ENCODE results near the gene METTL13. TPM values are rescaled to one million over a fixed set of nuclear protein-coding genes. Genes with fewer than 3 reads are reported as not detected.

Gene METTL13
- total and polyA plus RNA-seq, 9 of the 15 experiments (the other 6 are each of a cell fraction or from before 2014, with no cell fraction given) = 18.9 to 78.9 (median 54.9) TPM

DNA sequence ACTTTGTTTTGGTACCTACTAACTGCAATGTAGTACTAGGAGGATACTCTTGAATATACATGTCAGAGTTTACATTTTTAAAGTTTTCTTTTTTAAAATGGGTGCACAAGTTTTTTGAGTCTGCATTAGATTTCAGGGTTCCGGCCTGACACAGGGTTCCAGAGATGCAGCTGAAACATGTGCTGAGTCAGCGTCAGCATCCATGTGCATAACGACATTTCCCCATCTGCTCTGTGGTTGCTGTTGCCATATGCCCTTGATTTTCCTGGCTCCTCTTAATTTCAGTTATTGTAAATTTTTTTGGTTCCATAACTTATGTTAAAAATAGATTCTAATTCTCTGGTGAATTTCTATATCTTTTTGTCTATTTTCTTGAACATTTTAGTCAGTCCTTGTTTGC lies 12.3 kb upstream of the METTL13 start:
- WGBS (ENCODE audit: insufficient coverage, low coverage, missing lambda C conversion rate) = 50% methylated on average over 3 of the region's 3 CpGs
- no TSS peak for BruUV-seq (replicated peaks)
- Histone ChIP-seq H3K4me1 (replicated peaks in 1 of 2; ENCODE audit: control insufficient read depth in 2 of 2, insufficient read depth in 2 of 2, low read length in 2 of 2) (no peaks in the 10 kb centered on the region; a peak in 1 of 5 replicates), H3K9ac (ENCODE audit: insufficient read depth in 1 of 2, low read depth in 2 of 2, low read length in 2 of 2) (no peak overlapping the region), H2AFZ (ENCODE audit: low read depth, low read length) (peak overlapping the region; percentile 66; the same call in 1 of the 2 replicates), H3K9me1 (ENCODE audit: control insufficient read depth, insufficient read depth, low read length) (no peaks in the 10 kb centered on the region), H3K27me3 (ENCODE audit: control insufficient read depth in 2 of 2, insufficient read depth in 2 of 2, low read length in 2 of 2) (no peaks in the 10 kb centered on the region), H3K36me3 (ENCODE audit: control insufficient read depth, insufficient read depth, low read length) (no peaks in the 10 kb centered on the region), H3K4me2 (ENCODE audit: insufficient read depth, low read length) (no peak overlapping the region), H3K27ac (ENCODE audit: extremely low read depth, low read depth, low read length) (no peak overlapping the region), H3K9me3 (replicated peaks; ENCODE audit: control insufficient read depth, insufficient read depth, low read depth, low read length) (no peaks in the 10 kb centered on the region), H3K4me3 (no peak overlapping the region), H3K79me2 (ENCODE audit: control insufficient read depth, insufficient read depth, low read length) (no peaks in the 10 kb centered on the region), H4K20me1 (replicated peaks; ENCODE audit: control insufficient read depth, insufficient read depth, low read length) (no peaks in the 10 kb centered on the region)
- ChIA-PET CTCF (ENCODE audit: low intra/inter-chr PET ratio) (no interaction called here), POLR2A (interaction anchor here (0.5 kb wide), 1 partner anchor 13 kb away, joined by 3 read pairs; no protein-coding TSS in a partner anchor)
- in situ Hi-C loops (cut with MboI) = no loop called here
- intact Hi-C loops (cut with micrococcal nuclease) = no loop called here
- peak; percentile 70 for FAIRE-seq
- peak in 1 of 4 experiments; percentile 43 for DNase-seq (ENCODE audit: extremely low read depth in 1 of 4, low spot score in 3 of 4)
- ATAC-seq = peak; percentile 45; the same call in 1 of the 3 replicates
- TF ChIP-seq ATF2 (CRISPR knock-in tag; IDR thresholded peaks at IDR 0.05) (no peak), MAFG (tag; conservative IDR thresholded peaks at IDR 0.05) (peak; percentile 89), MAFF (IDR thresholded peaks at IDR 0.05; ENCODE audit: low read length) (peak; percentile 96), ZNF316 (IDR thresholded peaks at IDR 0.05) (peak; percentile 97), NFE2 (IDR thresholded peaks at IDR 0.05; ENCODE audit: low read depth) (peak; percentile 72), THRA (IDR thresholded peaks at IDR 0.05) (no peak), MAFK (IDR thresholded peaks at IDR 0.05; ENCODE audit: low read length) (peak; percentile 95), ZNF253 (CRISPR knock-in tag; conservative IDR thresholded peaks at IDR 0.05) (no peak), MGA (IDR thresholded peaks at IDR 0.05) (0 out of 2 replicates have a peak, but pooled peaks have one; percentile 10), CBX1 (IDR thresholded peaks at IDR 0.05; ENCODE audit: low read depth) (no peak)
